GM19238 (cell line): ENCODE data around the gene TRIM5.

Experiments used
- DNase-seq: peaks from one replicate; pipeline ENCODE4 v3.0.0; 2011; ENCODE audit warnings: low spot score; ENCODE audit not compliant: insufficient read length

The TRIM5 gene

GRCh38 chr11:5625281-5625680, 59.6 kb downstream of the TRIM5 start:
- DNase-seq: no peak

GRCh38 chr11:5624489-5625279, 60.2 kb downstream of the TRIM5 start, which contains the start of gene TRIM34:
TRIM34 (plus strand) TSS chr11:5625001; CDS start chr11:5632332, 7,331 bp downstream.
- peak; percentile 79 for DNase-seq

DNA sequence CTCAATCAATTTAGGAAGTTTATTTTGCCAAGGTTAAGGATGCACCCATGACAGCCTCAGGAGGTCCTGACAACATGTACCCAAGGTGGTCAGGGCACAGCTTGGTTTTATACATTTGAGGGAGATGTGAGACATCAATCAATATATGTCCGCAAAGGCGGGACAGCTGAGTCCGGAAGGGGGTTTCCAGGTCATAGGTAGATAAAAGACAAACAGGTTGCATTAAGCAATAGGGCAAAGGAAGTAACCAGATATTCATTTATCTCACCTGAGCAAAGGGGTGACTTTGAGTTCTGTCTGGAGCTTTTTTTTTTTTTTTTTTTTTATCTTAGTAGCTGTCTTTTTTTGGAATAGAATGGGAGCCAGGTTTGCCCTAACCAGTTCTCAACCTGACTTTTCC, 62.1 kb downstream of the TRIM5 start:
- no peak for DNase-seq

DNA sequence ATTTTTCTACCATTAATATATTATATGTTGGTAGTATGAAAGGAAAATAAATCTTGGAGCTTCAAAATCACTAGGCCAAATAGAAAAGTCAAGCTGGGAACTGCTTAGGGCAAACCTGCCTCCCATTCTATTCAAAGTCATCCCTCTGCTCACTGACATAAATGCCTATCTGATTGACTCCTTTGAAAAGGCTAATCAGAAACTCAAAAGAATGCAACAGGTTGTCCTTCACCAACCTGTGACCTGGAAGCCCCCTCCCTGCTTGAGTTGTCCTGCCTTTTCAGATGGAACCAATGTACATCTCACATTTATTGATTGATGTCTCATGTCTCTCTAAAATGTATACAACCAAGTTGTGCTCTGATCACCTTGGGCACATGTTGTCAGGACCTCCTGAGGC, 63.3 kb downstream of the TRIM5 start:
- no peak for DNase-seq

DNA sequence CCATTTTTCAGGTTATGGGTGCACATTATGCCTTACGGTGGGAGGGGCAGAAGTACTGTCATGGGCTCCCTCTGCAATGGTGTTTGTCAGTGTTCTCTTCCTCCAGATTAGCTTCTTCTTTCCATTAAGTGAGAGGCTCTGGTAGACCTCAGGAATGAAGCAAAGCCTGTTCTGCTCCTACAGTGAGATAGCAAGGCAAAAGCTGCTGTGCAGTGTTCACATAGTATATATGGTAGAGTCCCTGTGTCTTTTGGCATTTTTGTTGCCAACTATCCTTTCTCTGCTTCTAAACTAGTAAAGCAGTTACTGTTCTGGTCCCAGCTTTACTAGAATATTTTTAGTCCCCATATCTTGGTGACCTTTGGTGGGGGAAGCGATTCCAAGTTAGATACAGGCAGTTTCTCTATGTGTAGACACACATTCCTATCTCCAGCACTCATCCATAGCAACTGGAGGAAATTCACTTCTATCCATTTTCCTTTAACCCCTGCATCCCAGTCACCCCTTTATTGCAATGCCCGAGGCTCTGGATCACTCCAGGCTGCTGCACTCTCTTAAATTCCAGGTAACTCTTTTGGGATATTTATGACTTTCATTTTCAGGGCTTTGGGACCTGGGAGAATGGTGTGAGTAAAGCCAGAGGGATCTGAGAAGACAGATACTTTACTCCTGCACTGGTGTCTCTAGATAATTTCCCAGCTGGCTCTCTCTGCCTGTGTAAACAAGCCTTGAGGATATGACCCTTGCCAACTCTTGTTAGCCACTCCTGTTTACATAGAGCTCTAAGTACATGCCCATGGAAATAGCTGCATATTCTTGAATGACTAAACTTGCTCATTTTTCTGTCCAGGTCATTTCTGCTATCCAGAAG, 64.0 kb downstream of the TRIM5 start:
- DNase-seq: no peak

DNA sequence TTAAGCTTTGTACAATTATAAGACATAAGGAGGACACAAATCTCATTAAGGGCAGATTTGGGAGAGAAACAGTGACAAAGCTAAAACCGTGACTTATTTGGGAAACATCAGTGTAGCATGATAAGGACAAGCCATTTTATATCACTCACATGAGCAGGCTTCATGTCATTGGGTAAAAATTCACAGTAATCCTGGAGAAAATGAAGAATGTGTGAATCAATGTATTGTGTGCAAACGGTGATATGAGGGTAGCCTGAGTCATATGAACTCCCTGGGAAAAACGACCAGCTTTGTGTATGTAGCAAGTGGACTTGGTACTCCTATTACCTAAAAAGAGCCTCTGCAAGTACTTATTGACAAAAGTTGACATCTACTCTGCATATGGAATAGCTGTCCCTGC, 66.1 kb downstream of the TRIM5 start:
- no peak for DNase-seq
